MM.1S (cell line): ENCODE data around the gene AP5S1.
A peak's percentile ranks its signal among the peaks of the same experiment; 100 is the strongest.

Source experiments
- DNase-seq: peaks from one replicate; pipeline ENCODE4 v3.0.0-alpha.2; 2015
- H2AFZ ChIP-seq: fragments of 300-600 bp; sonication (generic); 2 replicates; pipeline ENCODE4 v1.6.0; 2016; ENCODE audit warnings: antibody characterized with exemption, low read length
- H3F3A ChIP-seq: fragments of 300-600 bp; sonication (generic); 2 replicates; pipeline ENCODE4 v1.6.1; 2016; ENCODE audit warnings: mild to moderate bottlenecking, antibody characterized with exemption, low read length, moderate library complexity, mixed read lengths; ENCODE audit not compliant: insufficient read depth
- H3K27ac ChIP-seq: fragments of 300-600 bp; sonication (generic); 2 replicates; pipeline ENCODE4 v1.5.1; 2016; ENCODE audit warnings: mild to moderate bottlenecking, low read length
- H3K27me3 ChIP-seq: fragments of 300-600 bp; sonication (generic); replicated peaks from 2 replicates; pipeline ENCODE4 v1.6.0; 2016; ENCODE audit warnings: low read length; ENCODE audit not compliant: insufficient read depth
- H3K36me3 ChIP-seq: fragments of 300-600 bp; sonication (generic); replicated peaks from 2 replicates; pipeline ENCODE4 v1.6.1; 2016; ENCODE audit warnings: mild to moderate bottlenecking, low read length, mixed read lengths; ENCODE audit not compliant: insufficient read depth
- H3K4me1 ChIP-seq: fragments of 300-600 bp; sonication (generic); 2 replicates; pipeline ENCODE4 v1.6.1; 2016; ENCODE audit warnings: low read length, mixed read lengths
- H3K4me2 ChIP-seq: fragments of 300-600 bp; sonication (generic); 2 replicates; pipeline ENCODE4 v1.6.0; 2016; ENCODE audit warnings: low read depth, low read length
- H3K4me3 ChIP-seq: fragments of 300-600 bp; sonication (generic); 2 replicates; pipeline ENCODE4 v1.5.1; 2016; ENCODE audit warnings: low read length, mixed read lengths
- H3K79me2 ChIP-seq: fragments of 300-600 bp; sonication (generic); 2 replicates; pipeline ENCODE4 v1.6.1; 2016; ENCODE audit warnings: mixed run types, low read length, mixed read lengths
- H3K9ac ChIP-seq: fragments of 300-600 bp; sonication (generic); 2 replicates; pipeline ENCODE4 v1.6.1; 2016; ENCODE audit warnings: low read length, mixed read lengths
- H3K9me2 ChIP-seq: fragments of 300-600 bp; sonication (generic); replicated peaks from 2 replicates; pipeline ENCODE4 v1.6.1; 2016; ENCODE audit warnings: mild to moderate bottlenecking, low read length, mixed read lengths; ENCODE audit not compliant: insufficient read depth
- H3K9me3 ChIP-seq: fragments of 300-600 bp; sonication (generic); replicated peaks from 2 replicates; pipeline ENCODE4 v1.6.1; 2016; ENCODE audit warnings: mild to moderate bottlenecking, low read length, mixed read lengths; ENCODE audit not compliant: insufficient read depth
- H4K20me1 ChIP-seq: fragments of 300-600 bp; sonication (generic); 2 replicates; pipeline ENCODE4 v1.6.1; 2016; ENCODE audit warnings: mild to moderate bottlenecking, low read length, moderate library complexity, mixed read lengths; ENCODE audit not compliant: insufficient read depth
- CTCF ChIP-seq: fragments of 300-600 bp; sonication (generic); IDR thresholded peaks from 2 replicates; pipeline ENCODE4 v1.5.1; 2016; ENCODE audit warnings: antibody characterized with exemption, low read length, mixed read lengths
- EZH2 ChIP-seq: fragments of 300-600 bp; sonication (generic); optimal IDR thresholded peaks from 2 replicates; pipeline ENCODE3; 2017; ENCODE audit warnings: low read depth, mild to moderate bottlenecking, antibody characterized with exemption, low read length, mixed read lengths
- EZH2phosphoT487 ChIP-seq: fragments of 300-600 bp; sonication (generic); IDR thresholded peaks from 2 replicates; pipeline ENCODE4 v1.6.1; 2018; ENCODE audit warnings: antibody characterized with exemption, low read length

AP5S1 gene

GRCh38 chr20:3819411-3820047, 818 bp upstream of the AP5S1 start:
- Histone ChIP-seq H3K4me1 (0 out of 2 replicates have a peak, but pooled peaks cover 5% of the 10 kb centered on the region), H3K36me3 (no peaks in the 10 kb centered on the region), H3F3A (peaks cover 6% of the 10 kb centered on the region; the same call in 1 of the 2 replicates), H3K79me2 (peaks cover 10% of the 10 kb centered on the region), H3K4me2 (peak overlapping the region; percentile 71), H3K9ac (peak overlapping the region; percentile 99), H3K4me3 (peak overlapping the region; percentile 95), H3K27ac (peak overlapping the region; percentile 96; the same call in 1 of the 2 replicates), H3K27me3 (no peaks in the 10 kb centered on the region), H3K9me2 (no peaks in the 10 kb centered on the region), H2AFZ (peak overlapping the region; percentile 94), H4K20me1 (no peaks in the 10 kb centered on the region), H3K9me3 (no peaks in the 10 kb centered on the region)
- DNase-seq, result no peak
- TF ChIP-seq CTCF (no peak), EZH2phosphoT487 (no peak), EZH2 (no peak)

DNA sequence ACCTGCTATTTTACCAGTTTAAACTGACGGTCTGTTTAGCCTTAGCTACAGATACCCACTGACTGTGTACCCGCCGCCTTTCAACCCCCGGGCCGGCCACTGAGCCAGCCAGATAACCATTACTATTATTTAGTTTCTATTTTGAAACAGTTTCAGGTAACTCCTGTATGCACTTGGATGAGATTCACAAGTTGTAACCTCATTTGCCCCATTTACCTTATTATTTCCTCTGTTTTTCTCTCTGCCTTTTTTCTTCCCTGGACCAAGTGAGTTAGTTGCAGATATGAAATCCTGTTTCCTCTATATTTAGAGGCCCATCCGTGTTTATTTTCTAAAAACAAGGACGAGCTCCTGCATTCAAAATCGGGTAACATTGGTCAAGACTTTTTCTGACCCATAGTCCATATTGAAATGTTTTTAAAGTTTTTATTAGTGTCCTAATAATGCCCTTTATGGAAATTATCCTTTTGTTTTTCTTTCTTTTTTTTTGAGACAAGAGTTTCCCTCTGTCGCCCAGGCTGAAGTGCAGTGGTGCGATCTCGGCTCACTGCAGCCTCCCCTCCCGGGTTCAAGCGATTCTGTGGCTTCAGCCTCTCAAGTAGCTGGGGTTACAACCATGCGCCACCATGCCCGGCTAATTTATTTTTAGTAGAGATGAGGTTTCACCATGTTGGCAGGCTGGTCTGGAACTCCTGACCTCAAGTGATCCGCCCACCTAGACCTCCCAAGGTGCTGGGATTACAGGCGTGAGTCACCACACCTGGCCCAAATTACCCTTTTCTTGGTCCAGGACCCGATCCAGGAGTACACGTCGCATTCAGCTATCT, 767 bp downstream of the AP5S1 start:
- peak overlapping the region; percentile 95 for H3K4me3 ChIP-seq
- 0 out of 2 replicates have a peak, but pooled peaks cover 5% of the 10 kb centered on the region for H3K4me1 ChIP-seq
- no peaks in the 10 kb centered on the region for H3K27me3 ChIP-seq
- no peaks in the 10 kb centered on the region for H3K9me2 ChIP-seq
- H3K9ac ChIP-seq, result peak overlapping the region; percentile 99
- H3K4me2 ChIP-seq, result peak overlapping the region; percentile 92
- H3K79me2 ChIP-seq, result peaks cover 10% of the 10 kb centered on the region
- H3K27ac ChIP-seq, result peak overlapping the region; percentile 96
- no peak for DNase-seq
- peak overlapping the region; percentile 94 for H2AFZ ChIP-seq
- no peaks in the 10 kb centered on the region for H3K9me3 ChIP-seq
- peaks cover 6% of the 10 kb centered on the region; the same call in 1 of the 2 replicates for H3F3A ChIP-seq
- TF ChIP-seq CTCF, result no peak
- TF ChIP-seq EZH2phosphoT487, result no peak
- H4K20me1 ChIP-seq, result no peaks in the 10 kb centered on the region
- H3K36me3 ChIP-seq, result no peaks in the 10 kb centered on the region

DNA sequence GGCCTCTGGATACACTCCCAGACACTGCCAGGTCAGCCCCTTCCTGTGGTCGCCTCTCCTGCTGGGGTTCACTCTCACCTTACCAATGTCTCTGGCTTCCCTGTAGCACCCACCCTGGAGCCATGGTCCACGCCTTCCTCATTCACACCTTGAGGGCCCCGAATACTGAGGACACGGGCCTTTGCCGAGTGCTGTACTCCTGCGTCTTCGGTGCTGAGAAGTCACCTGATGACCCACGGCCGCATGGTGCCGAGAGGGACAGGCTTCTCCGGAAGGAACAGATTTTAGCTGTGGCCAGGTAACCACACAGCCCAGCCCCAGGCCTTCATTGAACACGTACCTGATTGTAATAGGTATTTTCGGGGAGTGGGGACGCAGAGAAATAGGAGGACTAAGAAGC, 1.6 kb downstream of the AP5S1 start:
- Histone ChIP-seq H3K9ac (no peak overlapping the region), H2AFZ (no peak overlapping the region), H3K4me1 (0 out of 2 replicates have a peak, but pooled peaks cover 5% of the 10 kb centered on the region), H3K4me3 (no peak overlapping the region), H3K27me3 (no peaks in the 10 kb centered on the region), H3K9me3 (no peaks in the 10 kb centered on the region), H3K4me2 (no peak overlapping the region), H3K79me2 (peaks cover 10% of the 10 kb centered on the region), H3K9me2 (no peaks in the 10 kb centered on the region), H4K20me1 (no peaks in the 10 kb centered on the region), H3F3A (peaks cover 6% of the 10 kb centered on the region; the same call in 1 of the 2 replicates), H3K27ac (no peak overlapping the region), H3K36me3 (no peaks in the 10 kb centered on the region)
- TF ChIP-seq CTCF, result no peak
- TF ChIP-seq EZH2, result no peak
- TF ChIP-seq EZH2phosphoT487, result no peak
- DNase-seq, result no peak
